AG04450 (cell line): ENCODE measurements around the gene IL16. TPM values are rescaled to one million over a fixed set of nuclear protein-coding genes. Genes with fewer than 3 reads are reported as not detected.
"Not testable (repeated sequence)": the region's sequence is repeated elsewhere in the genome, so short reads cannot be mapped to it uniquely, and the experiment has no call there.

ENCODE experiments used
- CTCF ChIA-PET: fragments of 300-600, 350-600 bp; formaldehyde crosslinking; extraction: SDS; loops from one replicate; lab custom pipeline; 2022; ENCODE audit warnings: antibody characterized with exemption, inconsistent platforms; lab: Charles Lee
- POLR2A ChIA-PET: fragments of 350-600 bp; formaldehyde crosslinking; extraction: SDS; loops from one replicate; lab custom pipeline; 2021; ENCODE audit warnings: antibody characterized with exemption, inconsistent platforms; lab: Yijun Ruan, JAX
- DNase-seq: peaks from one replicate; pipeline ENCODE4 v3.0.0-alpha.2; 2011; ENCODE audit warnings: low read depth, low spot score
- H3K27ac ChIP-seq: one replicate; pipeline ENCODE4 v1.5.1; 2012; ENCODE audit warnings: low read depth, low read length, control low read depth
- H3K27me3 ChIP-seq: one replicate; pipeline ENCODE4 v1.6.0; 2012; ENCODE audit warnings: low read length; ENCODE audit not compliant: control insufficient read depth, insufficient read depth
- H3K4me3 ChIP-seq: 2 replicates; pipeline ENCODE4 v1.5.1; 2011; ENCODE audit warnings: mild to moderate bottlenecking, low read depth, low read length, control low read depth
- H3K9me3 ChIP-seq: 2 replicates; pipeline ENCODE4 v1.5.1; 2012; ENCODE audit warnings: low read length; ENCODE audit not compliant: control insufficient read depth, insufficient read depth
- CTCF ChIP-seq: IDR thresholded peaks from 2 replicates; pipeline ENCODE4 v1.5.1; 2011; ENCODE audit warnings: low read depth, low read length, control low read depth, inconsistent platforms
- polyA plus RNA-seq: library from polyadenylated mRNA; depleted of rRNA; stranded (reverse); fragments of >200 nt; gene quantifications from 2 replicates; pipeline ENCODE4 v1.2.3, GENCODE V29; 2011

Gene IL16
- polyA plus RNA-seq, 1 experiment = 3.8 TPM

DNA sequence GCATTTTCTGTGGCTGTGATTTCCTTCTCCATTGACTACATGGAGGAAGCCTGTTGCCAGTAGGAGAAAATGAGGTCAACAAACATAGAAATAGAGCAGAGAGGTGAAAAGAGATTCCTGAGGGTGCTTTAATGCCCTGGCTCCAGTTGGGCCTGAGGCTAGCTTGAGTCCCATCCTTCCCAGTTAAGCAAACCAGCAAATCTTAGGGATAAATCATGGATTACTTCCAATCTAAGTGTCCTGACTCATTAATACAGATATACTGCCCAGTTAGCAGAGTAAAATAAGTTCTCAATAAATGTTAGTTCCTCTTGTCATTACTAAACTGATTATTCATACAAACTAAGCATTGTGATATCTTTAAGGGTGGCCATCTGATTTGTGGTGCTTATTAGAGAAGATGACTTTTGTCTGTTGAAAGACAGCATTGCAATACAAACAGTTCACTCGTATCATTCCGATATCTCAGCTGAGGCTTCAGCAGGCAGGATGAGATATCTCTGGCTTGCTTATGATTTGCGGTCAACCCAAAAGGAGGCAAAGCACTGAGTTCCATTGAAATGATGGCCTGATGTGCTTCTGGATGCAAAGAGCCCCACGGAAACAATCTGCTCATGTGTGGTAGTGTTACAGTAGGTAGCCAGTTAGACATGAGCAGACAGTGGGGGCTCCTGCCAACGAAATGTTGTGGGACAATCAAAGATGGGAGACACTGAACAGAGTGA is 133.8 kb downstream of the IL16 start:
- ChIA-PET CTCF (interaction anchor here (0.6 kb wide), 1 partner anchor 65 kb away, joined by 4 read pairs; no protein-coding TSS in a partner anchor), POLR2A (no interaction called here)
- TF ChIP-seq CTCF = no peak
- Histone ChIP-seq H3K9me3 (no peaks in the 10 kb centered on the region; the same call in 1 of the 2 replicates), H3K27ac (no peak overlapping the region), H3K4me3 (no peak overlapping the region), H3K27me3 (no peaks in the 10 kb centered on the region)
- DNase-seq = no peak

GRCh38 chr15:81331141-81331540 is 134.5 kb downstream of the IL16 start:
- not testable (repeated sequence) for H3K4me3 ChIP-seq, H3K9me3 ChIP-seq, H3K27me3 ChIP-seq, DNase-seq, H3K27ac ChIP-seq
- ChIA-PET POLR2A (interaction anchor here (0.6 kb wide), 1 partner anchor 142 kb away, joined by 8 read pairs; no protein-coding TSS in a partner anchor), CTCF (interaction anchor here (1.4 kb wide), 1 partner anchor 65 kb away, joined by 4 read pairs; no protein-coding TSS in a partner anchor)

GRCh38 chr15:81331600-81331999 is 134.9 kb downstream of the IL16 start:
- Histone ChIP-seq H3K27me3 (no peaks in the 10 kb centered on the region), H3K9me3 (no peaks in the 10 kb centered on the region; the same call in 1 of the 2 replicates), H3K4me3 (no peak overlapping the region), H3K27ac (no peak overlapping the region)
- ChIA-PET CTCF (interaction anchor here (1.4 kb wide), 1 partner anchor 65 kb away, joined by 4 read pairs; no protein-coding TSS in a partner anchor), POLR2A (interaction anchor here (0.6 kb wide), 1 partner anchor 143 kb away, joined by 8 read pairs; no protein-coding TSS in a partner anchor)
- DNase-seq = no peak
- TF ChIP-seq CTCF = no peak

- no peak for TF ChIP-seq CTCF
- POLR2A ChIA-PET = no interaction called here
- H3K27ac ChIP-seq = no peak overlapping the region
These were observed 135.6 kb downstream of the IL16 start for GRCh38 chr15:81332326-81332725.

DNA sequence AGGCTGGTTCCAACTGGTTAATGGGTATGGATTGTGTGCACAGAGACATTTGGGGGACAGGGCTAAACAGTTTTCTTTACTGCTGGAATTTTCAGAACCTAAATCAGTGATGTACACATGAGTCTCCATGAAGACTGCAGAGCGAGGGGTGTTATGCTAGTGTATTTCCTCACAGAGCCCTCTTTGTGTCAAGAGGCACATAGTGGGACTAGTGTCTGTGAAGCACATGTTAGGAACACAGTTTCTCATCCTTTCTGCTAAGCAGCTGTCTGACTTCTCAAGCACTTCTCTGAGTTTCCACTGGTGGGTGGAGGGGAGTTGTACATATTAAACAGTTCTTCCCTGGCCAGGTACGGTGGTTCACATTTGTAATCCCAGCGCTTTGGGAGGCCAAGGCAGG is 136.7 kb downstream of the IL16 start:
- no peaks in the 10 kb centered on the region for H3K27me3 ChIP-seq
- POLR2A ChIA-PET = no interaction called here
- no peak for TF ChIP-seq CTCF
- H3K27ac ChIP-seq = no peak overlapping the region
- CTCF ChIA-PET = no interaction called here
- no peaks in the 10 kb centered on the region; the same call in 1 of the 2 replicates for H3K9me3 ChIP-seq
- DNase-seq = no peak
- no peak overlapping the region for H3K4me3 ChIP-seq

More at GRCh38 chr15:81332326-81332725, 135.6 kb downstream of the IL16 start:
- CTCF ChIA-PET = interaction anchor here (1.4 kb wide), 1 partner anchor 66 kb away, joined by 4 read pairs; no protein-coding TSS in a partner anchor
- H3K9me3 ChIP-seq = no peaks in the 10 kb centered on the region; the same call in 1 of the 2 replicates
- no peak overlapping the region for H3K4me3 ChIP-seq
- no peaks in the 10 kb centered on the region for H3K27me3 ChIP-seq
- DNase-seq = no peak
